Measurements from ENCODE around the gene HDAC10.

The HDAC10 gene

DNA sequence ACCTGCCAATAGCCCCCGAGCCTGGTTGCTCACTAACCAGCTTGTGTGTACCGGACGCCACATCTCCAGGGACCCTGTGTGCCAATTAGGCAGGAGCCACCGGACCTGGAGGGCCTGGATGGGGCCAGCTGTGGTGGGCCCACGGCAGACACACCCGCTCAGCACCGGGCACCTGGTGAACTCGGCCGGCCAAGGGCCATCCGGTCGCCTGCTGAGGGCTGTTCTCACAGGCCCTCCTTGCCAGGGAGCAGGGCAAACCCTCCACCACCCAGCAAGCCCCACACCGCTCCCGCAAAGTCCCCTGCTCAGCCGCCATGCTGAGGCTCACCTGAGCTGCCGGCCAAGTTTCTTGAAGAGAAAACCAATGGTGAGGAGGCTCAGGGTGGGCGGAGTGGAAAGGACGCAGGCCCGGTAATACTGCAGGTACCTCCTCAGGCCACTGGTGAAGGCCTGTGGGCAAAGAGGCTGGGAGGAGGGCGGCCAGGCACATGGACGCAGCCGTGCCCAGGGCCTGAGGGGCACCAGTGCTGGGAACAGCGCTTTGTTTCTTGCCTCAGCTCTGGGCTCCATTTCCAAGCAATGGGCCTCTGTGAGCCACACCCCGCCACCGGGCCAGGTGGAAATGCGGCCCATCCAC is 23.4 kb downstream of the HDAC10 start:
- H3K27me3 ChIP-seq (ENCODE audit: insufficient read depth, poor library complexity, severe bottlenecking), result no peaks in the 10 kb centered on the region
- no peak for DNase-seq (ENCODE audit: low read depth in 1 of 2, low spot score in 1 of 2)
- no peak for TF ChIP-seq REST (IDR thresholded peaks at IDR 0.05; ENCODE audit: insufficient replicate concordance, low read depth)
- no peak for TF ChIP-seq CTCF (IDR thresholded peaks at IDR 0.05; ENCODE audit: insufficient read depth, low read length)
- no peak for TF ChIP-seq POLR2AphosphoS5 (IDR thresholded peaks at IDR 0.05; ENCODE audit: low read depth)
- no peak for TF ChIP-seq SPI1 (IDR thresholded peaks at IDR 0.05; ENCODE audit: borderline replicate concordance, low read depth)
- TF ChIP-seq GABPA (IDR thresholded peaks at IDR 0.05; ENCODE audit: low read depth), result no peak
- no peak overlapping the region for H3K27ac ChIP-seq (replicated peaks)
- no peak overlapping the region for H3K4me3 ChIP-seq (replicated peaks; ENCODE audit: insufficient read depth, low read length)

- TF ChIP-seq GABPA (IDR thresholded peaks at IDR 0.05; ENCODE audit: low read depth), result no peak
- TF ChIP-seq SPI1 (IDR thresholded peaks at IDR 0.05; ENCODE audit: borderline replicate concordance, low read depth), result no peak
- DNase-seq (ENCODE audit: low read depth in 1 of 2, low spot score in 1 of 2), result no peak
- no peak overlapping the region for H3K4me3 ChIP-seq (replicated peaks; ENCODE audit: insufficient read depth, low read length)
- no peaks in the 10 kb centered on the region for H3K27me3 ChIP-seq (ENCODE audit: insufficient read depth, poor library complexity, severe bottlenecking)
- no peak overlapping the region for H3K27ac ChIP-seq (replicated peaks)
These were observed 24.2 kb downstream of the HDAC10 start for GRCh38 chr22:50226875-50227165.

DNA sequence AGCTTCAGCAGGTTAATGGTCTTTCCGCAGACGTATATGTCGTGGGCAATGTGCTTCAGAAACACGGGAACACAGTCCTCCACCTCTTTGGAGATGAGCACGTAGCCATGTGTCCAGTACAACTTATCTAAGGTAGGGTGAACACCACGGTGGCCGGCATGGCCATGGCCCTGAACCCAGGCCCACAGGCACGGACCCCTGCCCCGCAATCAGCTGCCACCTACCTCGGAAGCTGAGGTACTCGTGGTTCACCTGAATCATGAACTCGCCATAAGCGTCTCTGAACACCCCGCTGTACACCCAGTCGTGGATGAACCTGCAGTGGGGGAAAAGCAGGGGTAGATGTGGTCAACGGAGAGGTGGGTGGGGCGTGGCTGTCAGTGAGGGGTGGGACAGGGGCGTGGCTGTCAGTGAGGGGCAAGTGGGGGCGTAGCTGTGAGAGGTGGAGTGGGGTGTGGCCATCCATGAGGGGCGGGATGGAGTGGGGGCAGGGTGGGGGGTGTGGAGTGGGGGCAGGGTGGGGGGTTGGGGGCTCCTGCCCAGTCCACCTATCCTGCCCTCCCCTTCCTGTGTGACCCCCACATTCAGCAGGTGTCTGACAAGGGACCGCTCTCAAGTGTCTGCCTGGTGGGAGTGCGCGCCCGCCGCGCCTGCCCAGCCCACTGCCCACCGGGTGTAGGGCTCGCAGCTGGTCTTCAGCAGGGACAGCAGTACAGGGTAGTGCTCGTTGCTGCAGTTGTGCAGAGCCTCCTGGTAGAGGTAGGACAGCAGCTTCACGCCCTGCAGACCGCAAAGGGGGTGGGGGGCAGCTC is 24.8 kb downstream of the HDAC10 start:
- Histone ChIP-seq H3K4me3 (replicated peaks; ENCODE audit: insufficient read depth, low read length) (no peak overlapping the region), H3K27me3 (ENCODE audit: insufficient read depth, poor library complexity, severe bottlenecking) (no peaks in the 10 kb centered on the region), H3K27ac (replicated peaks) (no peak overlapping the region)
- TF ChIP-seq GABPA (IDR thresholded peaks at IDR 0.05; ENCODE audit: low read depth) (no peak), SPI1 (IDR thresholded peaks at IDR 0.05; ENCODE audit: borderline replicate concordance, low read depth) (no peak), CTCF (IDR thresholded peaks at IDR 0.05; ENCODE audit: insufficient read depth, low read length) (no peak), POLR2AphosphoS5 (IDR thresholded peaks at IDR 0.05; ENCODE audit: low read depth) (no peak), REST (IDR thresholded peaks at IDR 0.05; ENCODE audit: insufficient replicate concordance, low read depth) (no peak)
- no peak for DNase-seq (ENCODE audit: low read depth in 1 of 2, low spot score in 1 of 2)

DNA sequence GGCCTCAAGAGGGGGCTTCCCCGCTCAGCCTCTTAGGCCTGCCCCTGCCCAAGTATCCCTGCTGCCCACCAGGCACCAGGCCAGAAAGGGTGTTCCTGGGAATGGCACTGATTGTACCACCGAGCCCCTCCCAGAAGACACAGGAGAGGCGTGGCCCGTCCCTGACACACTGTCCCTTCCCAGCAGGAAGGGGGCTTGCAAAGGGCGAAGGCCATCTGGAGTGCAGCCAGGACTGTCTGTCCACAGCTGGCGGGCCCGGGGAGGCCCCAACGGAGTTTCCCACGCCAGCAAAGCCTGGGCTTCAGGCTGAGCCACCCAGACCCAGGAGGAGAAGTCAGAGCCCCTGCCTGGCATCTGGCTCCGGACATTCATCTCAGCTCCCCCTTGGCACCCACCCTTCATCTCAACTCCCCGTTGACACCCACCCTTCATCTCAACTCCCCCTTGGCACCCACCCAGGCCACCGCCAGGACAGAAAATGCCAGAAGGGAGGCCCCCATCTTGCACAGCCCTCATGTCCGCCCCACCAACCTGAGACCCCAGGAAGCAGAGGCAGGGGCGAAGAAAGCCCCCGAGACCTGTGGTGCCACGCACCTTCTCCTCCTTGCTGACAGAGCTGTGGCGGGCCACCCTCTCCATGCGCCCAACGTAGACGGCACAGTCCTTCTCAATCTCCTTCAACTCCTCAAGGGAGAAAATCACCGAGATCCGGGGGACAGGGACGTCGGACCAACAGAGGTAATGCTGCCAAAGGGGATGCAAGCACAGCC is 25.7 kb downstream of the HDAC10 start:
- TF ChIP-seq SPI1 (IDR thresholded peaks at IDR 0.05; ENCODE audit: borderline replicate concordance, low read depth) (no peak), POLR2AphosphoS5 (IDR thresholded peaks at IDR 0.05; ENCODE audit: low read depth) (no peak), CTCF (IDR thresholded peaks at IDR 0.05; ENCODE audit: insufficient read depth, low read length) (no peak), REST (IDR thresholded peaks at IDR 0.05; ENCODE audit: insufficient replicate concordance, low read depth) (no peak), GABPA (IDR thresholded peaks at IDR 0.05; ENCODE audit: low read depth) (no peak)
- no peak for DNase-seq (ENCODE audit: low read depth in 1 of 2, low spot score in 1 of 2)
- H3K27ac ChIP-seq (replicated peaks), result no peak overlapping the region
- H3K27me3 ChIP-seq (ENCODE audit: insufficient read depth, poor library complexity, severe bottlenecking), result no peaks in the 10 kb centered on the region
- H3K4me3 ChIP-seq (replicated peaks; ENCODE audit: insufficient read depth, low read length), result no peak overlapping the region
